Lung (tissue), 12 donors: Measurements from ENCODE around the gene METRNL. TPM values are rescaled to one million over a fixed set of nuclear protein-coding genes. Genes with fewer than 3 reads are reported as not detected.

ENCODE experiments used
- ATAC-seq: fragments of 200-7000 bp; cut with Tn5 transposase; one replicate; pipeline ENCODE4 v1.9.1; 2020; ENCODE audit warnings: moderate number of reproducible peaks; ENCODE audit not compliant: insufficient read depth, low FRiP score
- DNase-seq, 3 donors: peaks; one replicate each; pipeline ENCODE4 v3.0.0-alpha.2; 2013 to 2017
- H3K27ac ChIP-seq, 2 donors: one replicate each; pipeline ENCODE4 v1.5.1; 2013; ENCODE audit warnings: mild to moderate bottlenecking in 2 of 2, moderate library complexity in 2 of 2, control low read depth in 1 of 2, inconsistent platforms in 1 of 2, low read depth in 1 of 2, low read length in 1 of 2
- H3K27me3 ChIP-seq, 3 donors: one replicate each; pipeline ENCODE4 v1.5.1; 2013; ENCODE audit warnings: low read length in 2 of 3; ENCODE audit not compliant: control insufficient read depth in 3 of 3, insufficient read depth in 3 of 3
- H3K36me3 ChIP-seq, 4 donors: one replicate each; pipeline ENCODE4 v1.5.1; 2013; ENCODE audit warnings: low read length in 4 of 4, mild to moderate bottlenecking in 1 of 4, moderate library complexity in 1 of 4; ENCODE audit not compliant: control insufficient read depth in 4 of 4, insufficient read depth in 4 of 4
- H3K4me1 ChIP-seq, 5 donors: one replicate each; pipeline ENCODE4 v1.5.1; 2013; ENCODE audit warnings: low read length in 5 of 5, mild to moderate bottlenecking in 2 of 5, moderate library complexity in 1 of 5; ENCODE audit not compliant: control insufficient read depth in 5 of 5, insufficient read depth in 5 of 5
- H3K4me3 ChIP-seq: one replicate; pipeline ENCODE4 v1.5.1; 2013; ENCODE audit warnings: mild to moderate bottlenecking, control low read depth, moderate library complexity
- H3K9ac ChIP-seq, 2 donors: one replicate each; pipeline ENCODE4 v1.5.1; 2013; ENCODE audit warnings: low read length in 2 of 2, control low read depth in 1 of 2; ENCODE audit not compliant: insufficient read depth in 1 of 2
- H3K9me3 ChIP-seq, 4 donors: one replicate each; pipeline ENCODE4 v1.5.1; 2013; ENCODE audit warnings: low read length in 3 of 4, mild to moderate bottlenecking in 1 of 4, moderate library complexity in 1 of 4; ENCODE audit not compliant: control insufficient read depth in 4 of 4, insufficient read depth in 3 of 4
- WGBS, 2 donors: extraction: QIAGEN DNeasy Blood & Tissue Kit; methylation state at CpG; one replicate each; pipeline ENCODE4 v1.1.7; 2013; 5-methylcytosine and 5-hydroxymethylcytosine counted together
- polyA plus RNA-seq, 2 donors: library from polyadenylated mRNA; stranded (reverse); fragments of 200-250 nt; gene quantifications; one replicate each; pipeline ENCODE4 v1.2.1, GENCODE V29; 2013
- total RNA-seq, 2 donors: library from RNA; depleted of rRNA in 1 of 2; stranded (reverse); fragments of >200 nt in 1 of 2; gene quantifications; one replicate each; pipeline ENCODE4 v1.2.1, GENCODE V29; 2014 to 2021
- TF ChIP-seq, protein P1 (sequence below): IDR thresholded peaks from 2 replicates; pipeline ENCODE4 v1.5.1; 2012; ENCODE audit warnings: mild to moderate bottlenecking; ENCODE audit errors: control extremely low read depth, extremely low read depth
- donor health status: control.
- donor health status: control.
- donor health status: Bipolar disorder and iron deficiency.
- donor health status: healthy.
- donor health status: DM: yes; HTN: yes; CAD: no.

The METRNL gene
- total and polyA plus RNA-seq, 4 donors, result 48.2 to 181 (median 65.0) TPM

- H3K4me3 ChIP-seq, result no peak overlapping the region
- ATAC-seq (no peak), DNase-seq (no peak)
- H3K27me3 ChIP-seq, result no peaks in the 10 kb centered on the region
- peaks cover 0 to 2% (median 0%) of the 10 kb centered on the region in 4 donors for H3K9me3 ChIP-seq
- H3K4me1 ChIP-seq, result peaks cover 0 to 2% (median 0%) of the 10 kb centered on the region in 5 donors
- H3K27ac ChIP-seq, result peak overlapping the region in 1 of 2 donors; percentile 36
- no peak overlapping the region for H3K9ac ChIP-seq
- 90 to 93% methylated on average over 27 to 28 of the region's 28 CpGs for WGBS, 2 donors
- no peaks in the 10 kb centered on the region for H3K36me3 ChIP-seq
- TF ChIP-seq, protein P1, sequence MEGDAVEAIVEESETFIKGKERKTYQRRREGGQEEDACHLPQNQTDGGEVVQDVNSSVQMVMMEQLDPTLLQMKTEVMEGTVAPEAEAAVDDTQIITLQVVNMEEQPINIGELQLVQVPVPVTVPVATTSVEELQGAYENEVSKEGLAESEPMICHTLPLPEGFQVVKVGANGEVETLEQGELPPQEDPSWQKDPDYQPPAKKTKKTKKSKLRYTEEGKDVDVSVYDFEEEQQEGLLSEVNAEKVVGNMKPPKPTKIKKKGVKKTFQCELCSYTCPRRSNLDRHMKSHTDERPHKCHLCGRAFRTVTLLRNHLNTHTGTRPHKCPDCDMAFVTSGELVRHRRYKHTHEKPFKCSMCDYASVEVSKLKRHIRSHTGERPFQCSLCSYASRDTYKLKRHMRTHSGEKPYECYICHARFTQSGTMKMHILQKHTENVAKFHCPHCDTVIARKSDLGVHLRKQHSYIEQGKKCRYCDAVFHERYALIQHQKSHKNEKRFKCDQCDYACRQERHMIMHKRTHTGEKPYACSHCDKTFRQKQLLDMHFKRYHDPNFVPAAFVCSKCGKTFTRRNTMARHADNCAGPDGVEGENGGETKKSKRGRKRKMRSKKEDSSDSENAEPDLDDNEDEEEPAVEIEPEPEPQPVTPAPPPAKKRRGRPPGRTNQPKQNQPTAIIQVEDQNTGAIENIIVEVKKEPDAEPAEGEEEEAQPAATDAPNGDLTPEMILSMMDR, result no peak
These were observed 6.6 kb upstream of the METRNL start for GRCh38 chr17:83072600-83073358.

DNA sequence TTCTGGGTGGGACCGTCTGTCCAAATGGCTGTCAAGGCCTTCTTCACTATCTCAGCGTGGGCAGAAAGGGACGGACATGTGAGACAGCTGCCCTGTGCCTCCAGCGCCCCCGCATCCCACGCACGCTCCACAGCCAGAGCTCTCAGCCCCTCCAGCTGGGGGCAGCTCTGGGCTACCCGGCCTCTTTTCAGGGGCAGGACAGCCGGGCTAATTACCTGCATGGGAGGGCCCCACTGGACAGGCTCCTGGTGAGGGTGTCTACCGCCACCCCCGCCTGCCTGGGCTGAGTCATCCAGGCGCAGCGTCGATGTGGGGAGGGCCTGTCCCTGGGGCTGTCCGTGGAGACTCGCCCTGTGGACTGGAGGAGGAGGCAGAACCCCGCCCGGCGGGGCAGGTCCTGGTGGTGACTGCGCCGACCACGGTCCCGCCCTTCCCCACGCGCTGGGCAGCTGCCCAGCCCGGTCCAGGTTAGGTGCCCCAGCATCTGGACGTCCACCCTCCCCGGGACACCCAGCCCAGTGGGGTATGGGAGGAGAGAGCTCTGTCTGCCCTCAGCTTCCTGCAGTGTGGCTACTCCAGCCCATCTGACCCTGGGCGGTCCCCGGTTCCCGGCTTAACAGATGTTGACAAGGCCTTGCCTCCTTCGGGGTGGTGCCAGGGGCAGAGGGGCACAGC, 5.9 kb upstream of the METRNL start:
- Histone ChIP-seq H3K9me3 (peaks cover 0 to 2% (median 0%) of the 10 kb centered on the region in 4 donors), H3K4me1 (peaks cover 0 to 4% (median 2%) of the 10 kb centered on the region in 5 donors), H3K36me3 (no peaks in the 10 kb centered on the region), H3K4me3 (no peak overlapping the region), H3K27me3 (peaks cover 0 to 6% (median 0%) of the 10 kb centered on the region in 3 donors), H3K9ac (no peak overlapping the region), H3K27ac (peak overlapping the region in 1 of 2 donors; percentile 36)
- DNase-seq (no peak), ATAC-seq (peak; percentile 58)
- 80 to 88% methylated on average over 32 of the region's 32 CpGs for WGBS, 2 donors
- TF ChIP-seq, protein P1, result no peak

- Histone ChIP-seq H3K4me1 (peaks cover 0 to 4% (median 2%) of the 10 kb centered on the region in 5 donors), H3K4me3 (no peak overlapping the region), H3K9me3 (no peaks in the 10 kb centered on the region), H3K27me3 (peaks cover 0 to 8% (median 0%) of the 10 kb centered on the region in 3 donors), H3K9ac (no peak overlapping the region), H3K36me3 (no peaks in the 10 kb centered on the region), H3K27ac (no peak overlapping the region)
- TF ChIP-seq, protein P1, result no peak
- ATAC-seq (no peak), DNase-seq (no peak)
- 91 to 95% methylated on average over 45 of the region's 45 CpGs for WGBS, 2 donors
These were observed 4.8 kb upstream of the METRNL start for GRCh38 chr17:83074486-83075223.
